Measurements from ENCODE around the gene HACL1.

HACL1 gene

GRCh38 chr3:15601399-15602145, at the start of gene HACL1, which contains the start of gene BTD:
HACL1 (minus strand) TSS chr3:15601569; CDS start chr3:15601463, 106 bp downstream.
BTD (plus strand) TSS chr3:15601745; CDS start chr3:15635440, 33,695 bp downstream.
- DNase-seq: no peak

DNA sequence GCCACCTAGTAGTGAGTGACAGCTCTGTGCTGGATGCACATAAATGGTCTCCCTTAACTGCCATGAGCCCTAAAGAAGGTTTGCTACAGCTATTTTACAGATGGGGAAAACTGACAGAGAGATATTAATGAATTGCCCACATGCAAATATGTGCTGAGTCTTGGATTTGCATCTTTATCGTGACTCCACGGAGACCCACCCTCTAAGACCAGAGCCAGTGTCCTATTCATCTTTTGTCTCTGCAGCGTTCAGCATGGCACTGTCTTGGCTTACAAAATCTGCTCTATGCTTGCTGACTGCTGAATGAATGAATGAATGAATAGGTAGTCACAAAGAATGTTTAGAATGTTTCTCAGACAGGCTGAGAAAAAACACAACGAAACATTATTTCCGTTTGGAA, 48.5 kb upstream of the HACL1 start:
- no peak for DNase-seq

- DNase-seq: no peak
Measured at GRCh38 chr3:15649341-15649740, 48.0 kb upstream of the HACL1 start.

DNA sequence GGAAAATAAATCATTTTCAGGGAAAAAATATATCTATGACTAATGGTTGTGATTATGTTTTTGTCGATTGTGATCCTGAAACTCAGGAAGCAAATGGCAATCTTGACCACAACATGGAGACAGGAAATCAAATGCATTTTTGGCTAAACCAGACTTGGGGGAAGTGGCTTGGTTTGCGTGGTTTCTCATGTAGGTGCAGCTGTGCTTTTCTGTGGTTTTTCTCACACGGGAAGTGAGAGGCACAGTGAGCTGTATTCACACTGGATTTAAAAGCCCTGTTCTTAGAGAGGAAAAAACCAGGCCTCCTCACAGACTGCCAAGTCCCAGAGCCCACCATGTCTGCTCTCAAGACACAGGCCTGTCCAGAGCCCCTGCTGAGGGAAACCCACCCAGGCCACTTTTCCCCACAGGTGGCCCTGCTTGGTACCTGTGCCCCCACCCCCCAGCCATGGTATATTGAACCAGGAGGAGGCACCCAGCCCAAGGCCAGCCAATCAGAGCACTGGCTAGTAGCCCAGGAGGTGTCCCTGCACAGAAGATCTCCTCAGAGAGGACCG, 46.3 kb upstream of the HACL1 start:
- no peak for DNase-seq

DNA sequence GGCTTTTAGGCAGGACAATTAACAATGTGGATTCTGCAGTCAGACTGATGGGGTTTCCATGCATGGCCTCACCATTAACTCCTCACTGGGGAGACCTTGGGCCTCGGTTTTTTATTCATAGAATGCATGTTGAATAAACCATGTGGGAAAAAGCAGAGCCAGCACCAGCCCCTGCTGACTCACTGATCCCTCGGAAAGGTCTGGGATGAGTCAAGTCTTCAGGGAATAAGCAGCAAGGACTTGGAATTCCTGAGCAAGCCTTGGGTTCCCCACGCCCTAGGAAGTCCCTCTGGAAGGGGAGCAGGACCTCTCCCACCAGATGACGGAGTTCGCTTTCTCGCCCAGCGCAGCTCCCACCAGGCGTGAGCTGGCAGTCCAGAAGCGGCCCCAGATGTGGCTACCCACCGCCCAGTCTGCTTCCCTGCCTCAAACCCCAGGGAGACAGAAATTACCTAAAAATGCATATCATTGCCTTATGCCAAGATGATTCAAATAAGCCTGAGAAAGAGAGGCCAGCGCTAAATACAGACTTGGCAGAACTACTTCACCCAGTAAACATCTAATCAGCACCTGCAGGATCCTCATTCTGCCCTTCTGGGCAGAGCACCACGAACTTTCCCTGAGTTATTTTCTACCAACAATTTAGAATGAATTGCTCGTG, 45.6 kb upstream of the HACL1 start:
- no peak for DNase-seq

DNA sequence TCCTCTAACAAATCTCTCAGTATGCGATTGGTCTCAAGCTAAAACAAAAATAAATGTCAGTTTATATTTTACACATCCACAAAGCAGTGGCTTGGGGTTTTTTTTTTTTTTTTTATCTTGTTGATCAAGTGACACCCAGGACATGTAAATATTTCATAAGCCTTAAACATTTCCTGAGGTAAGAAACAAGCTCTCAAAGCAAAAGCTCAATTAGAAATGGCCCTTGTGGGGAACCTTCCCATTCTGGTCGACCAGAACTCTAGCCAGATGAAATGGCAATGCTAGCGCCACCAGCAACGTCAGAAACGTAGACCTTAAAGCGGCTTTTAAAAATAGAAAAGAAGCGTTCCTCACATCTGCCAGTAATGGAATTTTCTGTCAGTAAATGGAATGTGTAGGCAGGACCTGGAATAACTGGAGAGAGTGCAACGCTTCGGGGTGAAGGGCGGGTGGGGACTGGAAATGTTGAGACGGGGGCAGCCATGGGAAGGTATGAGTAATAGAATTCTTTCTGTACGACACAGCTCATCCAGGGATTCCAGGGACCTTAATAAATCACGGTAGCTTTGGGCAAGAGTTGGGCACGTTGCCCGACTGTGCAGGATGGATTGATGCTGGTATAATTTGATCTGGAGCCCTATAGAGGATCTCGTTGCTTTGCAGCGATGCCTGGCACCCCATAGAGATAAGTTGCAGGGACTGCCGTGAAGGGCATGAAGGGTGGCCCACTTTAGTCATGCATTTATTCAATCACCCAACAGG, 44.6 kb upstream of the HACL1 start:
- no peak for DNase-seq

DNA sequence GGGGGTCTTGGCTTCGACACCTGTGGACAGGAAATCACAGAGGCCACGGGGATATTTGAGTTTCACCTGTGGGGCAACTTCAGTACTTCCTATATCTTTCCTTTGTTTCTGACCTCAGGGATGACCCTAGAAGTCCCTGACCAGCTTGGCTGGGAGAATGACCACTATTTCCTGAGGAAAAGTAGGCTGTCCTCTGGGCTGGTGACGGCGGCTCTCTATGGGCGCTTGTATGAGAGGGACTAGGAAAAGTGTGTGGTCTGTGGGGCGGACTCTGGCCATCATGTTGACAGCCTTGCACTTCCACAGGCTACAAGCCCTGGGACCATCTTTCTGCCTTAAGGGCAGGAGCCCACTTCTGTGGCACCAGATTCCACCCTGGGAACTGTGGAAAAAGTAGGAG, 43.9 kb upstream of the HACL1 start:
- no peak for DNase-seq

DNA sequence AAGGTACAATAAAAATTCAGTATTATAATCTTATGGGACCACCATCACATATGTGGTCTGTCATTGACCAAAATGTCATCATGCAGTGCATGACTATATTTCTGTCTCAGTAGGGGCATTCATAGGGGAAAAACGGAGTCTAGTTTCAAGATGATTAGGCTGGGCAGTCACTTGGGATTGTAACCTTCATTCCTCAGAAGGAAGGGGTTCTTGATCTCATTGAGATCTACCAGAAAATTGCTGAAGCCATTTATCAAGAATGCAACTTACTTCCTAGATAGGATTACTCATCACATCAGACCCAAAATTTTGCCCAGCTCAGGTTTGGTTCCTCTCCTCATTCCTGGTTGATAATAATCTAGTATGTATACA, 37.5 kb upstream of the HACL1 start:
- DNase-seq: no peak

DNA sequence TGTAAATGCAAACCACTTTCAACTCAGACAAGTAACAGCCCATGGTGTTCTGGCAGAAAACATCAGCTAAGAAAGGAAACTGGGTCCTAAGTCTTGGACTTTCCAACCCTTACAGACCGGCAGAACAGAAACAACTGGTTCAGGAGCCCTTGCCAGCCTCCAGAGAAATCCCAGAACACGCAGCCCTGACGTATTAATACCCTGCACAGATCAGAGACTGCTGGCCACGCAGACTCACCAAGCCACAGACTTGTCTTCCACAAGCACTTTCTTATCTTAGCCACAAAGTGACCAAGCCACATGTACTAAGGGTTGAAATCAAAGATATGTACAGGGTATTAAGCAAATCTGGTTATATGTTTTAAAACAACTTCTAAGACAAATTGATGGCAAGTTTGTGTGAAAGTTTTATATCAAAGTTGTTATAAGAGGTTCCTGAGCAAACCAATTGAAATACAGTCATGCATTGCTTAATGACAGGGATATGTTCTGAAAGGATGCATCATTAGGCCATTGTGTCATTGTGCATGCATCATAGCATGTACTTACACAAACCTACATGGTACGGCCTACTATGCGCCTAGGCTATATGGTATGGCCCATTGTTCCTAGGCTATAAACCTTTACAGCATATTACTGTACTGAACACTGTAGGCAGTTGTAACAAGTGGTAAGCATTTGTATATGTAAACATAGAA, 37.0 kb upstream of the HACL1 start:
- no peak for DNase-seq

DNA sequence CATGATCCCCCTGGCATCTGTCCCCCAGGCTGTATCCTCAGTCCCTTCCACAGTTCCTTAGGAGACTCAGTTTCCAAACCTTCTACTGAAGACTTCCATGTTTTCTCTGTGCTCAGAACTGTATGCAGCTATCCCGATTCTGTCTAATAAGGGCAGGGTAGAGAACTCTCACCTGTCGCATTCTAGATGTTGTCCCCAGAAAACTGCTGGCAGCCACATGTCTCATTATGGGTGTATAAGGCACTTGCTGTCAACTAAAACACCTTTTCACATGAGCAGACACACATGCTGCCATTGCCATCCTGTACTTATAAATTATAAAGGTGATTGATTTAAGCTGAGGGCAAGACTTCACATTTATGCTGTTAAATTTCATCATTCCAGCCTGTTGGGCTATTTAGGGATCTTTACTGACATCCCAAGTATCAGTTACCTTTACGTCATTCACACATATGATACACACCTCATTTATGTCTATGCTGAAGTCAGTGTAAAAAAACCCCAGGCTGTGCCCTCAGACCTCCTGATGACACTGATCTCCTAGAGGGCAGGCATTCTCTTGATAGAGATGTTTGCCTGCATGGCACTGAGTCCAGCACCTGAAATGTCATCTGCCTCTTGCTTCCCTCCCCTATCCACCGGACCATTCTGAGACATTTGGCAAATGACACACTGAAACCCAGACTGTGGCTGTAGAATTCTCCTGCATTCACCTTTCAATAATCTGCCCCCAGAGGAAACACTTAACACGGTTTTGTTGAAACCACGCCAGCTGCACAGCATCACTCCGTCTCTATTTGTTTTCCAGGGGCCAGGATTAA, 36.0 kb upstream of the HACL1 start:
- DNase-seq: no peak

DNA sequence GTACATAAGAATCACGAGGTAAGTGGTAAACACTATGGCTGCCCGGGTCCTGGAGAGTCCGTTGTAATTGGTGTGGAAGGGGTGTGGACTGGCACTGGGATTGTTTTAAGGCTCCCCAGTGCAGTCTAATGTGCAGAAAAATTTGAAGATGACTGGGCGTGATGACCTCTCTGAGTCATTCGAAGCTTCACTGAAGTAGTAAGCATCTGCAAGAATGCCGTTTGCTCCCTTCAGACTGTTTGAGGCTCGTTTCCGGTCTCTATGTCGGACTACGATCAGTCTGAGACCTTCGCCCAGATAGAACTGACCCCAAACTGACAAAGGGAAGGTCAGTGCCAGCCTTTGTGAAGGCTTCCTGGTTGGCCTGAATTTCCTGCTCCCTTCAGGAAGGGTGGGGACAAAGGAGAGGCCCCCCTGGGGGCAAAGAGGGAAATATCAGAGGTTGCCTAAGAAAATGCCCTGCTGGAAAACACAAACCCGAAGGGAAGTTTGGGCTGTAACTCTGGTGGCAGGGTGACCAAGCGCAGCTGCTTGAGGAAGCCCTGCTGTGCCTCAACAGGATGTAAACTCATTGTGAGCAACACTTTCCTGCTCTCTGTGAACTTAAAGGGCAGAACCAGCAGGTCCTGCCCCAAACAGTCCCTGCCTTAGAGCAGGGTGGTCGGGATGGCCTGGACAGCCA, 34.8 kb upstream of the HACL1 start:
- DNase-seq: no peak

- DNase-seq: no peak
Measured at GRCh38 chr3:15635121-15635661, 33.8 kb upstream of the HACL1 start.

- DNase-seq: no peak
Measured at GRCh38 chr3:15634671-15635070, 33.3 kb upstream of the HACL1 start.

DNA sequence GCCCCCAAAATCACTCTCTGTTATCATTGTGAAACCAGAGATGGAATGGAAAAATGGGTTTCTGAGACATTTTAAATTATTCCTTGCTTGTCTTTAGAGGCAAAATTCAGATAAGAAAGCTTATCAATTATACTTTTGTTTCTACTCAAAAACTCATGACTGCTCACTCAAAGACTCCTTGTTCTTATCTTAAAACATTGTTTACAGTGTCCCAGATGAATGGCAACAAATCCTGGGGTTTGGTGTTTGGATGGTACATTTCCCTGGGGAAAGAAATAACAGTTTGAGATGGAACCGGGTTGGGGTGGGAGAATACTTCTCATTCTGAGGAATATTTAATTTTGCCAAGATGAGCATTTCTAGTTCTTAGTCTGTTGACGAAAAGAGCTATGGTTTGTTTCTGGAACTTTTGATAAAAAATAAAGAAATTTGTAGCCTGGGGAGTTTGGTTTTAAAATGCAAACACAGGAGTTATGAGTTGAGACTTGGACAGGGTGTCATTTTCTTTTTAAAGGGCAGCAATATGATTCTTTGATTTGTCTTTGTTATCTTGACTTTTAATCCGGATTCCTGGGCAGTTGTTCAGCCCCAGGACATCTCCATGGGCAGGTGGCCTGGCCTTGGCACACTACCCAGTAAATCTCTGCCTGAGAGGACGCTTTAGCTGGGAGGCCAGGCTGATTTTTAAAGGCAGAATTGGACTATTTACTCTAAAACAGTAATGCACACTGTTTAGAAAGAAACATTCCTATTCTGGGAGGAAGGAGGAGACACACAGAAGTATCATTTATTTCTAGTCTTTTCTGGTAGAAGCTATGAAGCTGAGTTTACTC, 32.6 kb upstream of the HACL1 start:
- DNase-seq: no peak

DNA sequence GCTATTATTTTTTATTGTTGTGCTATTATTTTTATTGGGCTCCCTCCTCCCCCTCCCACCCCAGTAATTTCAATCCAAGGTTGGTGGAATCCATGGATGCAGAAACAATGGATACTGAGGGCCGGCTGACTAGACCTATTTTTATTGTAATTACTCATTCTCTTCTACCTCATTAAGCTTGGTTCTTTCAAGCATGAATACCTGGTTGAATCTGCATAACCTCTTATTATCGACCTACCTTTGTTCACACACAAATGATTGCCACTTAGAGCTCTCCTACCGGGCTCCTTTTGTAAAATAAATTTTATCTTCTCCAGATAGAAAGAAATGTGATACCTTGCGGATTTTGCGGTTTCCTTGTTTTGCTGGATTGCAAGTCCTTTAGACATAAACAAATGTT, 31.8 kb upstream of the HACL1 start:
- peak; percentile 48 for DNase-seq

DNA sequence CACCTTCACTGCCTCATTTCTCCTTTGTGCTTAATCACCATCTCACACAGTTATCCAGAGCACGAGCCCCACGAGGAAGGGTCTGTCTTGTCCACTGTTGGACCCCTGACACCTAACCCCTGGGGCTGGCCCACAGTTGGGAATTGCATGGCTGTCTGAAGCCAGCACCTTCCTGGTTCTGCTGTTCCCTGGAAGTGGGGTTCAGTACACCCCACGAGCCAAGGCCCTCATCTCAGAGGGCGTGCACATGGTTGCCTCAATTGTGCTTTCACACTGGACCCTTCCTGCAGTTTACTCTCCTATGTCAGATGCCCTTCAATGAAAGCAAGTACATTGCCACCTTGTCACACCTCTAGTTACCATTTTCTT, 30.8 kb upstream of the HACL1 start:
- DNase-seq: no peak

- DNase-seq: no peak
Measured at GRCh38 chr3:15631426-15632211, 30.2 kb upstream of the HACL1 start.

GRCh38 chr3:15630646-15631350, 29.4 kb upstream of the HACL1 start:
- no peak for DNase-seq
